ENCODE measurements around the gene DCHS2. TPM values are rescaled to one million over a fixed set of nuclear protein-coding genes. Genes with fewer than 3 reads are reported as not detected.

Gene DCHS2
- total and polyA plus RNA-seq, 2 experiments from 2014 or later, result 0.21 to 7.6 TPM

GRCh38 chr4:154424810-154425484, 66.7 kb downstream of the DCHS2 start (continued):
- TF ChIP-seq CREB1 (CRISPR knock-in tag; IDR thresholded peaks at IDR 0.05; ENCODE audit: low read depth) (no peak), ETS1 (IDR thresholded peaks at IDR 0.05) (no peak), EZH2phosphoT487 (IDR thresholded peaks at IDR 0.05; ENCODE audit: unreplicated experiment) (no peak), ZNF331 (CRISPR knock-in tag; IDR thresholded peaks at IDR 0.05; ENCODE audit: low read depth) (no peak), JUNB (IDR thresholded peaks at IDR 0.05; ENCODE audit: unreplicated experiment) (no peak)
- TF ChIP-seq, protein P1, sequence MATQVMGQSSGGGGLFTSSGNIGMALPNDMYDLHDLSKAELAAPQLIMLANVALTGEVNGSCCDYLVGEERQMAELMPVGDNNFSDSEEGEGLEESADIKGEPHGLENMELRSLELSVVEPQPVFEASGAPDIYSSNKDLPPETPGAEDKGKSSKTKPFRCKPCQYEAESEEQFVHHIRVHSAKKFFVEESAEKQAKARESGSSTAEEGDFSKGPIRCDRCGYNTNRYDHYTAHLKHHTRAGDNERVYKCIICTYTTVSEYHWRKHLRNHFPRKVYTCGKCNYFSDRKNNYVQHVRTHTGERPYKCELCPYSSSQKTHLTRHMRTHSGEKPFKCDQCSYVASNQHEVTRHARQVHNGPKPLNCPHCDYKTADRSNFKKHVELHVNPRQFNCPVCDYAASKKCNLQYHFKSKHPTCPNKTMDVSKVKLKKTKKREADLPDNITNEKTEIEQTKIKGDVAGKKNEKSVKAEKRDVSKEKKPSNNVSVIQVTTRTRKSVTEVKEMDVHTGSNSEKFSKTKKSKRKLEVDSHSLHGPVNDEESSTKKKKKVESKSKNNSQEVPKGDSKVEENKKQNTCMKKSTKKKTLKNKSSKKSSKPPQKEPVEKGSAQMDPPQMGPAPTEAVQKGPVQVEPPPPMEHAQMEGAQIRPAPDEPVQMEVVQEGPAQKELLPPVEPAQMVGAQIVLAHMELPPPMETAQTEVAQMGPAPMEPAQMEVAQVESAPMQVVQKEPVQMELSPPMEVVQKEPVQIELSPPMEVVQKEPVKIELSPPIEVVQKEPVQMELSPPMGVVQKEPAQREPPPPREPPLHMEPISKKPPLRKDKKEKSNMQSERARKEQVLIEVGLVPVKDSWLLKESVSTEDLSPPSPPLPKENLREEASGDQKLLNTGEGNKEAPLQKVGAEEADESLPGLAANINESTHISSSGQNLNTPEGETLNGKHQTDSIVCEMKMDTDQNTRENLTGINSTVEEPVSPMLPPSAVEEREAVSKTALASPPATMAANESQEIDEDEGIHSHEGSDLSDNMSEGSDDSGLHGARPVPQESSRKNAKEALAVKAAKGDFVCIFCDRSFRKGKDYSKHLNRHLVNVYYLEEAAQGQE (IDR thresholded peaks at IDR 0.05; ENCODE audit: unreplicated experiment), result no peak

- DNase-seq (ENCODE audit: low spot score) (no peak), ATAC-seq (no peak)
- no peaks in the 10 kb centered on the region for H3K36me3 ChIP-seq (ENCODE audit: insufficient read depth)
- no peaks in the 10 kb centered on the region for H3K4me1 ChIP-seq (ENCODE audit: insufficient read depth)
- Mint-ChIP-seq H3K27me3 (ENCODE audit: insufficient read depth, low read depth, poor library complexity) (peaks cover 6% of the 10 kb centered on the region), H3K4me3 (no peak overlapping the region), H3K36me3 (ENCODE audit: low read depth) (no peaks in the 10 kb centered on the region), H3K4me1 (no peaks in the 10 kb centered on the region; the same call in 2 of the 3 replicates), H3K27ac (no peak overlapping the region), H3K9me3 (no peaks in the 10 kb centered on the region)
- TF ChIP-seq, protein P1 (IDR thresholded peaks at IDR 0.05; ENCODE audit: unreplicated experiment), result no peak
- H3K79me2 ChIP-seq (replicated peaks; ENCODE audit: insufficient read depth), result no peaks in the 10 kb centered on the region
- no peaks in the 10 kb centered on the region for H3K9me2 ChIP-seq (ENCODE audit: insufficient read depth)
- no peak overlapping the region for H2AFZ ChIP-seq
- no peak overlapping the region for H3K4me3 ChIP-seq
- H3K27me3 ChIP-seq (ENCODE audit: insufficient read depth), result peaks cover 13% of the 10 kb centered on the region
- H3K4me2 ChIP-seq, result no peak overlapping the region
- no peaks in the 10 kb centered on the region for H3F3A ChIP-seq (replicated peaks; ENCODE audit: low read depth)
- no peaks in the 10 kb centered on the region for H4K20me1 ChIP-seq (replicated peaks; ENCODE audit: insufficient read depth)
- H3K27ac ChIP-seq (ENCODE audit: low read depth), result no peak overlapping the region
These were observed 69.4 kb downstream of the DCHS2 start for GRCh38 chr4:154422152-154422551.

Data from GM23338 (cell line).